HCT116 (cell line): Measurements from ENCODE around the gene GNB1. TPM values are rescaled to one million over a fixed set of nuclear protein-coding genes. Genes with fewer than 3 reads are reported as not detected.

Experiments
- ATAC-seq: fragments of 200-7000 bp; cut with Tn5 transposase; 2 replicates; pipeline ENCODE4 v1.9.1; 2020; ENCODE audit warnings: mild to moderate bottlenecking, moderate library complexity
- BruUV-seq: library from RNA; stranded (reverse); fragments of 400-500 nt; replicated peaks from 2 replicates; lab custom pipeline; 2021; lab: Mats Ljungman, UMichigan
- CTCF ChIA-PET: fragments of 300-600 bp; sonication (Branson Sonifier 250); formaldehyde crosslinking; loops from one replicate; lab custom pipeline; 2021; ENCODE audit warnings: antibody characterized with exemption; lab: Charles Lee
- POLR2A ChIA-PET: fragments of 300-600, 350-600 bp; sonication (Branson Sonifier 250); formaldehyde crosslinking; loops from one replicate; lab custom pipeline; 2021; ENCODE audit warnings: antibody characterized with exemption; lab: Charles Lee
- RAD21 ChIA-PET, 2 experiments: fragments of 300-600 bp; sonication (Branson Sonifier 250); formaldehyde crosslinking; loops; one replicate each; lab custom pipeline; 2023; ENCODE audit warnings: low total read pairs in 2 of 2; ENCODE audit not compliant: uncharacterized antibody in 2 of 2, unreplicated experiment in 2 of 2, low non-redundant PET in 1 of 2; lab: Charles Lee
- DNase-seq: peaks from one replicate; pipeline ENCODE4 v3.0.0-alpha.2; 2010; ENCODE audit warnings: low read depth, low spot score
- H2AFZ ChIP-seq: fragments of 200-600 bp; shearing (Covaris generic), sonication (generic); 2 replicates; pipeline ENCODE4 v1.6.1; 2017; ENCODE audit warnings: low read depth, mixed run types, mixed read lengths, antibody characterized with exemption, low read length; ENCODE audit not compliant: poor library complexity, severe bottlenecking
- H3K27ac ChIP-seq: 2 replicates; pipeline ENCODE4 v1.5.1; 2012; ENCODE audit warnings: low read depth, low read length
- H3K27me3 ChIP-seq: fragments of 200-600 bp; sonication (generic); 2 replicates; pipeline ENCODE4 v1.6.1; 2016; ENCODE audit warnings: mixed run types, low read length, mixed read lengths; ENCODE audit not compliant: insufficient read depth
- H3K36me3 ChIP-seq, 2 experiments: fragments of 200-500 bp in 1 of 2; fragments of 200-600 bp in 1 of 2; sonication (Bioruptor generic) in 1 of 2; sonication (generic) in 1 of 2; 2 replicates each; pipeline versions ENCODE4 v1.5.1 to v1.6.1; 2014 to 2016; ENCODE audit warnings: low read length in 2 of 2, inconsistent platforms in 1 of 2, mixed read lengths in 1 of 2, mixed run types in 1 of 2; ENCODE audit not compliant: insufficient read depth in 2 of 2, control insufficient read depth in 1 of 2
- H3K4me1 ChIP-seq, 2 experiments: fragments of 200-600 bp in 1 of 2; sonication (generic) in 1 of 2; 2 replicates each; pipeline versions ENCODE4 v1.5.1 to v1.6.1; 2012 to 2017; ENCODE audit warnings: low read length in 2 of 2, inconsistent platforms in 1 of 2, mild to moderate bottlenecking in 1 of 2, mixed read lengths in 1 of 2, mixed run types in 1 of 2, moderate library complexity in 1 of 2; ENCODE audit not compliant: insufficient read depth in 2 of 2, control insufficient read depth in 1 of 2
- H3K4me2 ChIP-seq: fragments of 200-600 bp; sonication (generic); 2 replicates; pipeline ENCODE4 v1.6.1; 2017; ENCODE audit warnings: mixed run types, low read length, mixed read lengths
- H3K4me3 ChIP-seq, 2 experiments: fragments of 200-600 bp in 1 of 2; sonication (generic) in 1 of 2; replicated peaks in 1 of 2; 2 replicates each; pipeline ENCODE4 v1.5.1; 2011 to 2016; ENCODE audit warnings: low read length in 2 of 2, control low read depth in 1 of 2, low read depth in 1 of 2, mild to moderate bottlenecking in 1 of 2, mixed read lengths in 1 of 2, mixed run types in 1 of 2
- H3K79me2 ChIP-seq: fragments of 200-600 bp; sonication (generic); 2 replicates; pipeline ENCODE4 v1.6.1; 2017; ENCODE audit warnings: mild to moderate bottlenecking, mixed run types, low read length, moderate library complexity, mixed read lengths; ENCODE audit not compliant: insufficient read depth
- H3K9ac ChIP-seq: fragments of 200-600 bp; sonication (generic); 2 replicates; pipeline ENCODE4 v1.6.1; 2016; ENCODE audit warnings: low read length, mixed read lengths
- H3K9me2 ChIP-seq: fragments of 200-600 bp; sonication (generic), shearing (Covaris generic); 2 replicates; pipeline ENCODE4 v1.6.1; 2017; ENCODE audit warnings: mixed run types, mild to moderate bottlenecking, moderate library complexity; ENCODE audit not compliant: insufficient read depth
- H3K9me3 ChIP-seq, 2 experiments: fragments of 200-500 bp in 1 of 2; fragments of 200-600 bp in 1 of 2; sonication (Bioruptor generic) in 1 of 2; sonication (generic) in 1 of 2; 2 replicates each; pipeline ENCODE4 v1.6.1; 2014 to 2017; ENCODE audit warnings: low read length in 2 of 2, mixed read lengths in 2 of 2, inconsistent platforms in 1 of 2, low read depth in 1 of 2, mild to moderate bottlenecking in 1 of 2, mixed run types in 1 of 2, moderate library complexity in 1 of 2; ENCODE audit not compliant: control insufficient read depth in 1 of 2, insufficient read depth in 1 of 2
- H4K20me1 ChIP-seq: fragments of 200-600 bp; sonication (generic), shearing (Covaris generic); 2 replicates; pipeline ENCODE4 v1.6.1; 2017; ENCODE audit warnings: mixed run types, mild to moderate bottlenecking, moderate library complexity; ENCODE audit not compliant: insufficient read depth
- RAD21 ChIP-seq: IDR thresholded peaks from 2 replicates; pipeline ENCODE4 v1.6.1; 2012; ENCODE audit warnings: low read depth, mild to moderate bottlenecking
- SIN3A ChIP-seq: IDR thresholded peaks from 2 replicates; pipeline ENCODE4 v1.6.1; 2012; ENCODE audit warnings: low read depth
- TCF7L2 ChIP-seq: IDR thresholded peaks from 2 replicates; pipeline ENCODE4 v1.7.0; 2011; ENCODE audit warnings: borderline replicate concordance, inconsistent platforms; ENCODE audit not compliant: insufficient read depth, insufficient read length; ENCODE audit errors: extremely low read depth
- intact Hi-C: fragments of 100-400 bp; cut with micrococcal nuclease; formaldehyde crosslinking; loops from 2 replicates; pipeline ENCODE4 v1.10.0; 2022
- total RNA-seq: library from RNA; stranded (reverse); gene quantifications from one replicate; pipeline ENCODE4 v1.2.1, GENCODE V29; 2021; ENCODE audit not compliant: unreplicated experiment
- TF ChIP-seq, protein P1 (sequence below), 3 experiments: fragments of 200-600 bp in 1 of 3; sonication (generic) in 1 of 3; IDR thresholded peaks in 2 of 3; conservative IDR thresholded peaks in 1 of 3; 2 replicates each; pipeline ENCODE4 v1.5.1; 2012 to 2017; ENCODE audit warnings: low read depth in 2 of 3, low read length in 2 of 3, antibody characterized with exemption in 1 of 3, borderline replicate concordance in 1 of 3, control low read depth in 1 of 3, mild to moderate bottlenecking in 1 of 3, mixed read lengths in 1 of 3, mixed run types in 1 of 3, moderate library complexity in 1 of 3; ENCODE audit not compliant: insufficient read depth in 1 of 3

The GNB1 gene
- total RNA-seq, 1 experiment from 2014 or later: 371 TPM

DNA sequence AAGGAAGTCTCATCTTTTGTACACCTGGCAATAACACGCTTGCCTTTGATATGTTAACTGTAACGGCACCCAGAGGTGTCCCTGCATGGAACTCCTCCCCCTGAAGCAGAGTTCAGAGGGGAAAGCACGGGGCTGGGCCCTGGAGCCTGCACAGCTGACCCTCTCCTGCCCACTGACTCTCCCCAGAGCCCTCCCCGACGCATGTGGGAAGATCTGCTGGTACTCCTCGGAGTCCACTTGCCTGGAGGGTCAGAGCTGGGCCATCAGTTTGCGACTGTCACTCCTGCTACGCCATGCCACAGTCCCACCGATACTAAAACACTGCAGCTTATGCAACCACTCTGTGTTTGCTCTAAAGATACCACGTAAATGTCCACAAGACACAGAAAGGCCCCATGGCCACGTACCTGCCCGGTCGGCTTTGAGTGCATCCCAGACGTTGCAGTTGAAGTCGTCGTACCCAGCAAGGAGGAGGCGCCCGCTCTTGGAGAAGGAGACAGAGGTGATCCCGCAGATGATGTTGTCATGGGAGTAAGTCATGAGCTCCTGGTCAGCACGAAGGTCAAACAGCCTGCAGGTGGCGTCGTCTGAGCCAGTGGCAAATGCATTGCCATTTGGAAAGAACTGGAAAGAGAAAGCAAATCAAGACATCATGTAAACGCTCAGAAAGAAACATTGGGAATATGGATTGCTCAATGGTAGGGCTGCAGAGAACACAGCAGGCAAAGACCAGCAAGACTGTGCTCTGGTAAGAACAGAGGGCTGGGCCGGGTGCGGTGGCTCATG is 102.0 kb downstream of the GNB1 start:
- no peak overlapping the region for H3K27ac ChIP-seq
- no peaks in the 10 kb centered on the region for H3K27me3 ChIP-seq
- H3K9me3 ChIP-seq: no peaks in the 10 kb centered on the region
- no peaks in the 10 kb centered on the region for H4K20me1 ChIP-seq
- ATAC-seq: peak; percentile 70
- no peak overlapping the region for H3K9ac ChIP-seq
- H3K79me2 ChIP-seq: peaks cover 25% of the 10 kb centered on the region; the same call in 1 of the 2 replicates
- no peak overlapping the region for H2AFZ ChIP-seq
- H3K36me3 ChIP-seq: peaks cover 73 to 77% of the 10 kb centered on the region in 2 experiments
- BruUV-seq: no TSS peak
- ChIA-PET RAD21 (interaction anchor here in 1 of 2 experiments (1.2 kb wide), 1 partner anchor 117 kb away, joined by 4 read pairs; no protein-coding TSS in a partner anchor), POLR2A (no interaction called here), CTCF (interaction anchor here (1.0 to 1.7 kb wide), 4 partner anchors 9 to 119 kb away, joined by 4 to 12 read pairs (median 8); partner anchors contain the start of gene NADK)
- no peak for DNase-seq
- intact Hi-C loops: loop anchor here (1.0 kb wide), 1 partner anchor 117 kb away; no protein-coding TSS in a partner anchor
- H3K4me2 ChIP-seq: no peak overlapping the region
- no peaks in the 10 kb centered on the region for H3K4me1 ChIP-seq
- H3K4me3 ChIP-seq: no peak overlapping the region
- no peaks in the 10 kb centered on the region for H3K9me2 ChIP-seq
- TF ChIP-seq RAD21 (peak; percentile 46), TCF7L2 (no peak), SIN3A (no peak)
- TF ChIP-seq, protein P1, sequence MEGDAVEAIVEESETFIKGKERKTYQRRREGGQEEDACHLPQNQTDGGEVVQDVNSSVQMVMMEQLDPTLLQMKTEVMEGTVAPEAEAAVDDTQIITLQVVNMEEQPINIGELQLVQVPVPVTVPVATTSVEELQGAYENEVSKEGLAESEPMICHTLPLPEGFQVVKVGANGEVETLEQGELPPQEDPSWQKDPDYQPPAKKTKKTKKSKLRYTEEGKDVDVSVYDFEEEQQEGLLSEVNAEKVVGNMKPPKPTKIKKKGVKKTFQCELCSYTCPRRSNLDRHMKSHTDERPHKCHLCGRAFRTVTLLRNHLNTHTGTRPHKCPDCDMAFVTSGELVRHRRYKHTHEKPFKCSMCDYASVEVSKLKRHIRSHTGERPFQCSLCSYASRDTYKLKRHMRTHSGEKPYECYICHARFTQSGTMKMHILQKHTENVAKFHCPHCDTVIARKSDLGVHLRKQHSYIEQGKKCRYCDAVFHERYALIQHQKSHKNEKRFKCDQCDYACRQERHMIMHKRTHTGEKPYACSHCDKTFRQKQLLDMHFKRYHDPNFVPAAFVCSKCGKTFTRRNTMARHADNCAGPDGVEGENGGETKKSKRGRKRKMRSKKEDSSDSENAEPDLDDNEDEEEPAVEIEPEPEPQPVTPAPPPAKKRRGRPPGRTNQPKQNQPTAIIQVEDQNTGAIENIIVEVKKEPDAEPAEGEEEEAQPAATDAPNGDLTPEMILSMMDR (IDR thresholded peaks at IDR 0.05 in 2 of 3, conservative IDR thresholded peaks at IDR 0.05 in 1 of 3; ENCODE audit: borderline replicate concordance in 1 of 3, insufficient read depth in 1 of 3, low read depth in 2 of 3, low read length in 2 of 3): peak; percentile 37 to 52 (median 52); a peak in 5 of 6 replicates
